Activated CD8-positive, alpha-beta T cell treated with anti-CD3 and anti-CD28 coated beads for 36 hours (primary cell): ENCODE results near the gene HGFAC. TPM values are rescaled to one million over a fixed set of nuclear protein-coding genes. Genes with fewer than 3 reads are reported as not detected.

Source experiments
- ATAC-seq: fragments of 200-7000 bp; cut with Tn5 transposase; one replicate; pipeline ENCODE4 v1.10.0; 2021; ENCODE audit warnings: mild to moderate bottlenecking, moderate library complexity
- CTCF ChIA-PET: fragments of 350-600 bp; sonication (Branson Sonifier 250); formaldehyde crosslinking; loops from one replicate; lab custom pipeline; 2021; ENCODE audit warnings: antibody characterized with exemption; lab: Charles Lee
- POLR2A ChIA-PET: fragments of 350-600 bp; sonication (Branson Sonifier 250); formaldehyde crosslinking; loops from one replicate; lab custom pipeline; 2021; ENCODE audit warnings: antibody characterized with exemption; lab: Charles Lee
- DNase-seq: peaks from one replicate; pipeline ENCODE4 v3.0.0-alpha.2; 2020
- H3K27ac Mint-ChIP-seq: one replicate; pipeline ENCODE4 v1.8.0; 2021; ENCODE audit warnings: mild to moderate bottlenecking, mixed read lengths
- H3K27me3 Mint-ChIP-seq: one replicate; pipeline ENCODE4 v1.8.0; 2021; ENCODE audit warnings: mixed read lengths
- H3K36me3 Mint-ChIP-seq: one replicate; pipeline ENCODE4 v1.8.0; 2021; ENCODE audit warnings: low read depth, mixed read lengths
- H3K4me1 Mint-ChIP-seq: one replicate; pipeline ENCODE4 v1.8.0; 2021; ENCODE audit warnings: low read depth, mixed read lengths
- H3K4me3 Mint-ChIP-seq: one replicate; pipeline ENCODE4 v1.8.0; 2021; ENCODE audit warnings: mild to moderate bottlenecking, moderate library complexity, mixed read lengths
- H3K9me3 Mint-ChIP-seq: one replicate; pipeline ENCODE4 v1.8.0; 2021; ENCODE audit warnings: mixed read lengths
- CTCF ChIP-seq: fragments of 200-600 bp; IDR thresholded peaks from one replicate; pipeline ENCODE4 v1.8.0; 2022; ENCODE audit warnings: antibody characterized with exemption, mild to moderate bottlenecking
- intact Hi-C: fragments of 100-400 bp; cut with micrococcal nuclease; formaldehyde crosslinking; loops from one replicate; pipeline ENCODE4 v1.10.0; 2022
- total RNA-seq, 2 experiments: library from RNA; stranded (reverse); gene quantifications; one replicate each; pipeline ENCODE4 v1.2.3, GENCODE V29; 2021

Gene HGFAC
- total RNA-seq, 2 experiments from 2014 or later, result not detected

GRCh38 chr4:3497523-3498389 is 56.0 kb downstream of the HGFAC start:
- no peak overlapping the region for H3K27ac Mint-ChIP-seq
- ATAC-seq (no peak), DNase-seq (no peak)
- no peak for TF ChIP-seq CTCF
- H3K4me3 Mint-ChIP-seq, result no peak overlapping the region
- CTCF ChIA-PET, result no interaction called here
- POLR2A ChIA-PET, result no interaction called here
- no peaks in the 10 kb centered on the region for H3K36me3 Mint-ChIP-seq
- H3K27me3 Mint-ChIP-seq, result peaks cover 1% of the 10 kb centered on the region
- H3K9me3 Mint-ChIP-seq, result no peaks in the 10 kb centered on the region
- intact Hi-C loops, result no loop called here
- H3K4me1 Mint-ChIP-seq, result no peaks in the 10 kb centered on the region

GRCh38 chr4:3498407-3498806 is 56.6 kb downstream of the HGFAC start:
- peaks cover 1% of the 10 kb centered on the region for H3K4me1 Mint-ChIP-seq
- H3K27ac Mint-ChIP-seq, result no peak overlapping the region
- TF ChIP-seq CTCF, result no peak
- no peak overlapping the region for H3K4me3 Mint-ChIP-seq
- intact Hi-C loops, result no loop called here
- H3K36me3 Mint-ChIP-seq, result peaks cover 1% of the 10 kb centered on the region
- peaks cover 1% of the 10 kb centered on the region for H3K27me3 Mint-ChIP-seq
- ChIA-PET CTCF (no interaction called here), POLR2A (no interaction called here)
- ATAC-seq (no peak), DNase-seq (no peak)
- H3K9me3 Mint-ChIP-seq, result no peaks in the 10 kb centered on the region

Other genes with a start within 250 kb of the HGFAC start
- gene MSANTD1, start 192.8 kb upstream of the HGFAC start, total RNA-seq, result under 1 TPM; 0.43 TPM
- 1 to 10 TPM; 4.6 to 4.7 TPM for gene RGS12, start 148.9 kb upstream of the HGFAC start, total RNA-seq
- gene DOK7, start 21.3 kb downstream of the HGFAC start, total RNA-seq, result not detected
- gene LRPAP1, start 90.5 kb downstream of the HGFAC start, total RNA-seq, result 10 to 100 TPM; 46.0 to 49.8 TPM